Measurements from ENCODE around the gene DSC2.

- no peak for TF ChIP-seq EP300 (IDR thresholded peaks at IDR 0.05; ENCODE audit: low read depth)
- TF ChIP-seq POLR2A (IDR thresholded peaks at IDR 0.05), result no peak
- no peak for TF ChIP-seq CTCF (IDR thresholded peaks at IDR 0.05)
- no peak for TF ChIP-seq POLR2AphosphoS5 (IDR thresholded peaks at IDR 0.05)
These were observed 22.2 kb downstream of the DSC2 start for GRCh38 chr18:31079973-31080372.
